Choroid plexus epithelial cell (primary cell): ENCODE results near the gene CHST11.
A peak's percentile ranks its signal among the peaks of the same experiment; 100 is the strongest.

Experiments used
- DNase-seq: peaks from one replicate; pipeline ENCODE4 v3.0.0-alpha.2; 2010; ENCODE audit warnings: low read depth
- H3K4me3 ChIP-seq: 2 replicates; pipeline ENCODE4 v1.5.1; 2011; ENCODE audit warnings: low read depth, mild to moderate bottlenecking, control low read depth, low read length, moderate library complexity
- TF ChIP-seq, protein P1 (sequence below): conservative IDR thresholded peaks from 2 replicates; pipeline ENCODE4 v1.5.1; 2011; ENCODE audit warnings: low read depth, mild to moderate bottlenecking, control low read depth, inconsistent platforms, low read length, moderate library complexity

The CHST11 gene

DNA sequence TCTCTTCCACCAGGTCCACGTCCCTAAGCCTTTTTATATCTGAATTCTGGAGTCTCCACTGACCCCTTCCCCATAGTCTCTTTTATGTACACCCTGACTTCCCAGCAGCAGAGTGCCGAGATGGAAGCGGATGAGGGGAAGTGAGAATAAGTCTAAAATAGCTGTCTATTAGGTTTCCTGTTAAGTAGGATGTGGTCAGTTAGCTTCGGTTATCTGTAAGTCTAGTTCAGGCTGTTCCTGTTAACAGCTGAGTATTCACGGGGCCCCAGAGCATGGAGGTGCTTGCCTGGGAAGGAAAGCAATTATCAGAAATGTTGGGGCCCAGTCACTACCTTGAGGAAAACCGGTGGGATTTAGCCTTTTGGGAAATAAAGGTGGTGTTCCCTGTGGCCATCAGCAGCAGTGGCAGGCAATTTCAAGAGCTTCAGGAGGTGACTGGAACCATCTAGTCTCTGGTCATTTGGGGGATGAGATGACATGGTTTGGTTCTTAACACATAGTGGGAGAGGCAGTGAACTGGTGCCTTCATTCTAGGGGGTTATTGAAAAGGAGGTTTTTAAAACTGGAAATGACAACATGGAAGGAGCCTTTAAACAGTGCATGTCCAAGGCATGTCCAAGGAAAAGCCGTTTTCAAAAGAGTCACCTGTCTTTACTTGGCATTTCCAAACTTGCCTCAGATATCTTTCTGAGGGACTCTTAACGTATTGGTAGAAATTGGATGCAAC is 21.8 kb downstream of the CHST11 start:
- TF ChIP-seq, protein P1, sequence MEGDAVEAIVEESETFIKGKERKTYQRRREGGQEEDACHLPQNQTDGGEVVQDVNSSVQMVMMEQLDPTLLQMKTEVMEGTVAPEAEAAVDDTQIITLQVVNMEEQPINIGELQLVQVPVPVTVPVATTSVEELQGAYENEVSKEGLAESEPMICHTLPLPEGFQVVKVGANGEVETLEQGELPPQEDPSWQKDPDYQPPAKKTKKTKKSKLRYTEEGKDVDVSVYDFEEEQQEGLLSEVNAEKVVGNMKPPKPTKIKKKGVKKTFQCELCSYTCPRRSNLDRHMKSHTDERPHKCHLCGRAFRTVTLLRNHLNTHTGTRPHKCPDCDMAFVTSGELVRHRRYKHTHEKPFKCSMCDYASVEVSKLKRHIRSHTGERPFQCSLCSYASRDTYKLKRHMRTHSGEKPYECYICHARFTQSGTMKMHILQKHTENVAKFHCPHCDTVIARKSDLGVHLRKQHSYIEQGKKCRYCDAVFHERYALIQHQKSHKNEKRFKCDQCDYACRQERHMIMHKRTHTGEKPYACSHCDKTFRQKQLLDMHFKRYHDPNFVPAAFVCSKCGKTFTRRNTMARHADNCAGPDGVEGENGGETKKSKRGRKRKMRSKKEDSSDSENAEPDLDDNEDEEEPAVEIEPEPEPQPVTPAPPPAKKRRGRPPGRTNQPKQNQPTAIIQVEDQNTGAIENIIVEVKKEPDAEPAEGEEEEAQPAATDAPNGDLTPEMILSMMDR, result no peak
- peak; percentile 53 for DNase-seq
- H3K4me3 ChIP-seq, result no peak overlapping the region

- no peak overlapping the region for H3K4me3 ChIP-seq
- DNase-seq, result no peak
These were observed 22.4 kb downstream of the CHST11 start for GRCh38 chr12:104479123-104479662.

GRCh38 chr12:104480012-104480411 is 23.3 kb downstream of the CHST11 start:
- TF ChIP-seq, protein P1, result no peak
- no peak for DNase-seq
- no peak overlapping the region for H3K4me3 ChIP-seq

More at GRCh38 chr12:104479123-104479662, 22.4 kb downstream of the CHST11 start:
- TF ChIP-seq, protein P1, result no peak

DNA sequence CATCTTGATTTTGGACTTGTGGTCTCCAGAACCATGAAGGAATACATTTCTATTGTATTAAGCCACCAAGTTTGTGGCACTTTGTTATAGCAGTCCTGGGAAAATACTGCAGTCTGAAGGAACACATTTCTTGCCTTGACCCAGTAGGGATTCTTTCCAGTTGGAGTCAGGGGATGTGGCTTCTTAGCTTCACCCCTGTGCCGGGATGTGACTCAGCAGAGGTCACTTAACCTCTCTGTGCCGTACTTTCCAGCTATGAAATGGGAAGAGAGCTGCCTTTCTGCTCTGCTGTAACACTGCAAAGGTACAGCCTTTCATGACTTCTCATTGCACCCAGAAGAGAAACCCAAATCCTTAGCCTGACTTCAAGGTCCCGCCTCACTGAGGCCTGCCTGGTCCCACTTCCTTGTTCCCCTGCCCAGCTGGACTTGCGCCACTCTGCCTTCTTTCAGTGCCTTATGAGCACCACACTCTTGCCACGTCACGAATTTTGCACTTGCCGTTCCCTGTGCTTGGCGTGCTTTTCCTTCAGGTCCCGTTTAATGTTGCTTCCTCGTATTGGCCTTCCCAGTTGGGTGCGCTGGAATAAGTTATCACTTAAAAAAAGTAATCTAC is 24.2 kb downstream of the CHST11 start:
- TF ChIP-seq, protein P1, result no peak
- DNase-seq, result peak; percentile 83
- no peak overlapping the region for H3K4me3 ChIP-seq

DNA sequence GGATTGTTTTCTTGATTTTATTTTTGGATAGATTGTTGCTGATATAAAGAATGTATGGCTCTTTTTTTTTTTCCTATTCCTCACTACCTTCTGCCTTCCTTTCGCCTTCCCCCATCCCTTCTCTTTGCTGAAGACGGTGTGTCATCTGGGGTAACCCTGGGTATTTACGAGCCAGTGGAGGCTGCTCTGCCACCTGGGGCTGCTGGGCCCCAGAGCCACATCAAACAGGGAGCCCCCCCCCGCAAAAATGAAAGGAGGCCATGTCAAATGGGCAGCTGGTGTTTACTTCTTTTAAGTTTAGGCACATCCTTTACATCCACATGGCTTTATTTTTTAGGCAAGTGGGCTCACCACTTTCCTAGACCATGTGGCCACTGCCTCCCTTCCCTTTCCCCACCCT is 25.4 kb downstream of the CHST11 start:
- no peak for DNase-seq
- TF ChIP-seq, protein P1, result no peak
- H3K4me3 ChIP-seq, result no peak overlapping the region

- no peak overlapping the region for H3K4me3 ChIP-seq
- TF ChIP-seq, protein P1, result no peak
- no peak for DNase-seq
These were observed 26.0 kb downstream of the CHST11 start for GRCh38 chr12:104482748-104483147.
